HG03060 (cell line): ENCODE data around the gene CLSTN2.

Source experiments
- ATAC-seq: cut with Tn5 transposase; IDR thresholded peaks from one replicate; pipeline ENCODE4 v1.9.1; 2021; ENCODE audit warnings: low read depth, moderate number of reproducible peaks; ENCODE audit not compliant: unreplicated experiment

CLSTN2 gene

GRCh38 chr3:140219291-140219690 lies 284.3 kb downstream of the CLSTN2 start:
- ATAC-seq = no peak

DNA sequence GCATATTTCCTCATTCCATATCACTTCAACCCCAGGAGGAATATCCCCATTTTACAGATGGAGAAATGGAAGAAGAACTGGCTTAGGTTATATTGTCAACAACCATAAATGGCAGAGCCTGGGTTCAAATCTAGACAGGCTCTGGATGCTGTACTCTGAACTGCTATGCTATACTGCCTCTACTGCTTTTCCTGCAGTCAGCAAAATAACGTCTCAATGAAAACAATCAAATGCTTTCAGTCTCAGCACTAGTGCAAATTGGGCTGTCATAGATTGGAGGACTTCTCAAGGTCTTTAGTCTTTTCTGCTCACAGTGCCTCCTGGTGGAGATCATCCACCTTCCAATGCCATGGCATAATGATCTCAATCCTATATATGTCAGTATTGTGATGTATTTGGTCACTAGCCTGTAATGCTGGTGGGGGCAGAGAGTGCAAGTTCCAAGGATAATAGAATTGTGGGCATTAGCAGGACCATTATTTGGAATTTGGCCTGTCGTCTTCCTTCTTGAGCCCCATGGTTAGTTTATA lies 285.0 kb downstream of the CLSTN2 start:
- no peak for ATAC-seq

DNA sequence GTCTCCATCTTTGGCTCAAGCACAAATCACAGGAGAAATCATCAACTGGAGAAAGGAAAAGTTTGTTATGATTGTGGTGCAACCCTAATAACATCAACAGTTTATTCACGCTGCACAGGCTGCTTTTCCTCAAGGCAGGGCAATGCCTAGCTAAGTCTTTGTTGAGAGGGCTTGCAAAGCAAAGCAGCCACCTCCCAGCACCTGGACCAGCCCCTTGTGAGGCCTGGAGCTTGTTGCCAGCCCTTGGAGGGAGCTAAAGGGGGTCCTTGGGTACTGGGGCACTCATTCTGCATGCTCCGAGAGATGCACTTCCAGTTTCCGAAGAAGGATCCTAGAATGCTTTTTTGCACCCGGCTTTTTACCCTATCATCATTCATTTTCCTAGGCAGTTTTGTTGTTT lies 288.2 kb downstream of the CLSTN2 start:
- ATAC-seq = no peak

DNA sequence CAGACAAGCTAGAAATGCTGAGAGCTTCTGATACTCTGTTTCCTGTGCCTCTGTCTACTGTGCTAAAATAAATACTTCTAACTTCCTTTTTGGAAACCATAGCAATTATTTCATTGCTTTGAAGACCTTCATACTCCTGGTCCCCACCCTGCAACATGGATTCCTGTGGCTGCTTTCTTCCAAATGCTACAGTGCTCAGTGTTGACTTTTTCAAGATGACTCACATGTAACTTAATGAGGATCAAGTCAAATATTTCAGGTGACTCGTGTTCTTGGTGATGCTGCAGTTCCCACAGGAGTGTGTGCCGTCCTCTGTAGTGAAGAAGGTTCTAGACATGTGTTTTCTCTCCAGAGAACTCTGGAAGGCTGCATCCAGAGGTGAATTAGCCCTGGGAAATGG lies 288.6 kb downstream of the CLSTN2 start:
- no peak for ATAC-seq

DNA sequence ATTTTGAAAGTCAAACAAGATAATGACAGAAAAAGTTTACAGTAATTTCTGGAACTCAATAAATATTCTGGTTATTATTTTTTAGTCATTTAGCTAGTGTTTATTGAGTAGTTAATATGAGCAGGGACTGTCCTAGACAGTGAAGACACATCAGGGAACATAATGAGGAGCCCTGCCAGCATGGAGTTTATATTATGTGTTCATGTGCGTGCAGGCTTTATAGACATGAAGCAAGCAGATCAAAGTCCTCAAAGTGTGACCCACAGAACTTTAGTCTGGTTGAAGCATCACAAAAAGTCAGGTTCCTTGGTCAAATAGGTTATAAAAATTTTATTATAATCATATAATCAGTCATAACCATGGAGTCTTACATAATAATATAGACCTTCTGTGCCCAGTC lies 289.3 kb downstream of the CLSTN2 start:
- ATAC-seq = no peak

DNA sequence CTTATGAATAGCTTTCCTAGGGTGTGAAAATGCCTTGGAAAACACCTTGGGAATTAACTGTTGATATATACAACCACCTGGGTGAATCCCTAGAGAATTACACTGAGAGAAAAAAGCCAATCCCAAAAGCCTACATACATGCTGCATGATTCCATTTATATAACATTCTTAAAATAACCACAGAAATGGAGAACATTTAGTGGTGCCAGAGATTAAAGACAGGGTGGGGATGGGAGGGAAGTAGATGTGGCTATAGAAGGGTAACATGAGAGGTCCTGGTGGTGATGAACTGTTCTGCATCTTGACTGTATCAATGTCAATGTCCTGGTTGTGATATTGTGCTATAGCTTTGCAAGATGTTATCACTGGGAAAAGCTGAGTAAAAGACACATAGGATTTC lies 291.0 kb downstream of the CLSTN2 start:
- ATAC-seq = no peak

DNA sequence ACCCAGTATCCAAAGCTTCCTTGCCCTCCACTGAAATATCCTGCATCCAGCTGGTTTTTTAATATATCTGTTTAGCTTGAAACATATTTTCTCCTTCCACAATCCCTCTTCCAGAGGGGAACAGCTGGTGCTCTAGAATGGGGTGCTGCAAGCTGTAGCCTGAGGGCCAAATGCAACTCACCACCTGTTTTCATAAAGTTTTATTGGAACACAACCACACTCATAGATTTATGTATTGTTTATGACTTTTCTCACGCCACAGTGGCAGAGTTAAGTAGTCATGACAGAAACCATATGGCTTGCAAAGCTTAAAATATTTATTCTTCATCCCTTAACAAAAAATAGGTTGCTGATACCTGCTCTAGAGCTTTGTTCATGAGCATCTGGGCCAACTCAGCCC lies 298.7 kb downstream of the CLSTN2 start:
- ATAC-seq = no peak

DNA sequence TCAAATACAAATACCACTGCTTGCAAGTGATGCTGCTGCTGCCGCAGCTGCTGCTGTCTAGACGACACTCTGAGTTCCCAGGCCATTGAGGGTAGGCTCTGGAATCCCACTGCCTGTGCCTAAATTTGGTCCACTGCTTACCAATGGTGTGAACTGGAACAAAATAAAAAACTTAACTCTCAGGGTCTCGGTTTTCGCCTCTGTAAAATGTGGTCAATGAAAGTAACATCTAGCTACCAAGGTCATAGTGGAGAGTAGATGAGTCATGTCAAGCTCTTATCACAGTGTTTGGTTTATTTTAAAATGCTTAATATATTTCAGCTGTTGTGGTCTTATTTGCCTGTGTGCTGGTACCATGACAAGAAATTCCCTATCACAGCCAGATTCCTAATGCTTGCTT lies 299.3 kb downstream of the CLSTN2 start:
- ATAC-seq = no peak

- ATAC-seq = no peak
Measured at GRCh38 chr3:140236836-140237501, 302.0 kb downstream of the CLSTN2 start.

DNA sequence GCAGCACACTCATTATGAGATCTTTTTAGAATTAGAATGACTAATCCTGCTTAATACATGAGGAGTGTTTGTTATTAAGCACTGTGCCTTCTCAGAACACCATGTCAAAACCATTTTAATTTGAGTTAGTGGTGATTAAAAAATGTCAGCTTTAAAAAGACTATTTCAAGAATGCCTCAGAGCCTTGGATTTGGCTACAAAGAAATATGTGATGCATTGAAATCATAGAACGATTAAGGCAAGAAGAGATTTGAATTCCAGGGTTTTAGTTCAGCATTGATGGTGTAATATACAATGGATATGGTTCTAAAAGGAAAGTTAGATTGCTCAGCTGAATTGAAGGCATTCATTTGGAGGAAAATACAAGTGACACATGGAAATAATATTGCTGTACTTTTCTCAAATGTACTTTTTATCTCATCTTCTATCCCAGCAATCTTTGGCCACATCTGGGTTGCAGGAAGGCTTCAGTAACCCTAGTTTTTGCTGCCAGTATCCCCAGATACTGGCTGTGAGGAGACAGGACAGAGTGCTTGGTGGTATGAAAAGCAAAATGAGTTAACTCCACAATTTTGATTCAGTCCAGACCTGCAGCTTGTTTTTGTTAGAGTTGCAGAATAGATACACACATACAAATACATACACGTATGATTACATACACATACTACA lies 303.8 kb downstream of the CLSTN2 start:
- ATAC-seq = no peak

- ATAC-seq = no peak
Measured at GRCh38 chr3:140242818-140243276, 307.9 kb downstream of the CLSTN2 start.

GRCh38 chr3:140243575-140243974 lies 308.6 kb downstream of the CLSTN2 start:
- no peak for ATAC-seq

GRCh38 chr3:140244893-140245292 lies 309.9 kb downstream of the CLSTN2 start:
- ATAC-seq = no peak

DNA sequence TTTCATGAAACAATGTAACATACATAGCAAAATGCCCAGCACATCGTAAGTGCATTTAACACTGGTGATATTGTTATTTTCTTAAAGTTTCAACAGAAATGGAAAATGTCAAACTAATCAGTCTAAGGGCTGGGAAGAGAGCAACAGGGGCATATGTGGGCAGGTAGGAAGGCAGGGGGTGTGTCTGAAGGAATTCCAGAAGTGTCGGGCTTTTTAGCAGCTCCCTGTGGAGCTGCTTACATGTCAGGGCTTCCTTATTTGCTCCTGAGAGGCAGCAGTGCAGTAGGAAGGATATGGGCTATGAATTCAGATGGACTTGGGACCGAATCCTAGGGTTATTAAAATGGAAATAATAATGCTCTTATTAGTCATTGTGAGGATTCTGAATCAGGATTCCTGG lies 311.6 kb downstream of the CLSTN2 start:
- ATAC-seq = no peak

- ATAC-seq = no peak
Measured at GRCh38 chr3:140247775-140248174, 312.8 kb downstream of the CLSTN2 start.

DNA sequence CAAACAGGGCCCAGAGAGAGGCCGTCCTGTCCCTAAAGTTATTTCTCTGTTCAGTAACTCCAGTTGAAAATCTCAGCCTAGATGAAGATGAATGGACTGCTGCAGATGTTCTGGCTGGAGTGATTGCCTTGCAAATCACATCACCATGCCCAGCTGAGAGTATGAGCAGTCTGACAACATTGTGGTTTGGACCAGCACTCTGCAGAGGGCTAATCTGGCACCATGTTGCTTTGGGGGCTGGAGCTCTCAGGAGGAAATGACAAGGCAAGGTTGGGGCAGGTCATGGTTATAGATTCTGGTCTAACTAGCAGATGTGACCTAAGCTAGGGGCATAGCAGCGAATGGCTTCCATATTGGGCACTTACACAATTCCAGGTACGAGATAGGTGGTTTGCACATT lies 314.2 kb downstream of the CLSTN2 start:
- no peak for ATAC-seq

DNA sequence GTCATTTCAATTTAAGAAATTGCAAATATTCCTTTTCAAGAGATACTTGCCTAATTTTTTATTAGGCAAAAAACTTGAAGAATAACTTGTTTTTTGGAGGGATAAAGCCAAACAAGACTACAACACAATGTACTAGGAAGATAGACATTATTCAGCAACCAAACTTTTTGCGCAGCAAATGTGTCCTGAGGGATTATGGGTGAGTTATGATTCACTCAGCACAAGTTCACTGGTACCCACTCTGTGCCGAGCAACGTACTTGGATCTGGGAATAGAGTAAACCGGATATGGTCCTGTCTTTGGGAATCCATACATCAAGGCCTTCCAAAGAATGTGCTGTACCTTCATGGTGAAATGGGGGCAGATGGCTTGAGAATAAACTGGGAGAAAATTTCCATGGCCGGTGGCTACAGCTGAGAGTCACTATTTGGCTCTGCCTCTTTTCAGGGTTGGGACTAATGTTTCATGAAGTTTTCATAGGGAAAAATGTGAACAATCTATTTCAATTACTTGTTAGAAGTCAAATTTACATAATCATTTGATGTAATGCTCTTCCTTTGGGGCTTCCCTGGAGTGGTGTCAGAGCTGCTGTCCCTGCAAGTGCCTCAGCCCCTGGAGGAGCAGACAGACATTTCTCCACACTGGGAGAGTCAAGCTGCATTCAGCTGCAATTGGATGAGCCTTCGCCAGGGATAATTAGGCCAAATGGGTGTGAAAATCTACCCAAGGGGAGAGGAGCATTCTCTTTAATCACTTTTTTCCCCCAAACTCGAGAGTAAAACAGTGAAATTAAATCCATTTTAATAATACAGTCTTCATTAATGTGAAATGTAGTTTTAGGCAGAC lies 315.2 kb downstream of the CLSTN2 start:
- ATAC-seq = no peak

DNA sequence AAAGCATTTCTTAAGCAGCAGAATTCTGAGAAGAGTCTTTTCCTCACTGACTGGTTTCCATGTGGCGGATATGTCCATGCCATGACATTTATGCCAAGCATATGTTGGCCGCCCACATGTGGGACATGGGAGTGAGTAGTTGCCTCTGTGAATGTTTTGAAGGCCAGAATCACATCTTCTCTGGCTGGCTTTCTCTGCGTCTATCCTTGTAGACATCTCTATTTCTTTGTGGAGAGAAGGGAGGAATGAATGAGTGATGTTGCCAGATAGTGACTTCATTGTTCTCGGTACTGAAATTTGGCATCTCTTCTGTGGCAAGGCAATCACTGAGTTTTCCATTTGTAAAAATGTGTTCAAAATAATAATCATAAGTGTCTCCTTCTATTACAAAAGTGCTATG lies 316.0 kb downstream of the CLSTN2 start:
- no peak for ATAC-seq

- ATAC-seq = no peak
Measured at GRCh38 chr3:140251678-140252077, 316.7 kb downstream of the CLSTN2 start.

- no peak for ATAC-seq
Measured at GRCh38 chr3:140252812-140253656, 318.0 kb downstream of the CLSTN2 start.
